ENCODE data around the gene CCDC138. TPM values are rescaled to one million over a fixed set of nuclear protein-coding genes. Genes with fewer than 3 reads are reported as not detected.
A peak's percentile ranks its signal among the peaks of the same experiment; 100 is the strongest.

CCDC138 gene
- total RNA-seq, 1 donor from 2014 or later: 27.9 TPM

- no peak for DNase-seq (ENCODE audit: extremely low spot score, unreplicated experiment)
- H3K9me3 Mint-ChIP-seq: no peaks in the 10 kb centered on the region
- H3K27ac Mint-ChIP-seq: peak overlapping the region; percentile 16
- no peaks in the 10 kb centered on the region for H3K27me3 Mint-ChIP-seq
- H3K4me3 Mint-ChIP-seq: no peak overlapping the region
- peaks cover 4% of the 10 kb centered on the region for H3K36me3 Mint-ChIP-seq
- no peak for TF ChIP-seq CTCF (conservative IDR thresholded peaks at IDR 0.05)
- peaks cover 29% of the 10 kb centered on the region for H3K4me1 Mint-ChIP-seq (ENCODE audit: unreplicated experiment)
These were observed 138.1 kb downstream of the CCDC138 start for GRCh38 chr2:108924580-108925251.

DNA sequence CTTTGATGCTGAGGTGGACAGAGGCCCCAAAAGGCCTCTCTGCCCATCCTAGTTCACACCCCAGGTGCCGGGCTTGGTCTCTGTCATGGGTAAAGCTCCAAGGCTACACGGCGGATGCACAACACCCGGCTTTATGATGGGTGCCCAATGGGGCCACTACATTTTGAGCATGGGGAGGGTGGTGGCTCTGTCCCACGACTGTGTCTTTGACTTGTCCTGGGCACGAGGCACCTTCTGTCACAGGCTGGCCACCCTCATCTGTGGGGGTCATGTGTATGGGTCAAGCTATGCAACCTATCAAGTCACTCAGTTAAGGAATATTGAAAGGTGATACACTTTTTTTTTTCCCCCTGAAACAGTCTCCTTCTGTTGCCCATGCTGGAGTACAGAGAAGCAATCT is 138.7 kb downstream of the CCDC138 start:
- no peak overlapping the region for H3K4me3 Mint-ChIP-seq
- H3K9me3 Mint-ChIP-seq: no peaks in the 10 kb centered on the region
- peaks cover 31% of the 10 kb centered on the region for H3K4me1 Mint-ChIP-seq (ENCODE audit: unreplicated experiment)
- no peak overlapping the region for H3K27ac Mint-ChIP-seq
- no peaks in the 10 kb centered on the region for H3K27me3 Mint-ChIP-seq
- DNase-seq (ENCODE audit: extremely low spot score, unreplicated experiment): no peak
- TF ChIP-seq CTCF (conservative IDR thresholded peaks at IDR 0.05): no peak
- H3K36me3 Mint-ChIP-seq: peaks cover 4% of the 10 kb centered on the region

GRCh38 chr2:108925735-108926134 is 139.2 kb downstream of the CCDC138 start:
- peaks cover 4% of the 10 kb centered on the region for H3K36me3 Mint-ChIP-seq
- no peak overlapping the region for H3K27ac Mint-ChIP-seq
- H3K4me3 Mint-ChIP-seq: no peak overlapping the region
- H3K27me3 Mint-ChIP-seq: no peaks in the 10 kb centered on the region
- H3K9me3 Mint-ChIP-seq: no peaks in the 10 kb centered on the region
- H3K4me1 Mint-ChIP-seq (ENCODE audit: unreplicated experiment): peaks cover 36% of the 10 kb centered on the region
- DNase-seq (ENCODE audit: extremely low spot score, unreplicated experiment): no peak
- TF ChIP-seq CTCF (conservative IDR thresholded peaks at IDR 0.05): no peak

Other genes starting within 250 kb of the CCDC138 start
- gene RANBP2, start 67.3 kb upstream of the CCDC138 start, total RNA-seq (ENCODE audit: low replicate concordance): 68.4 and 80.3 TPM in 2 replicates
- 4.8 and 5.1 TPM in 2 replicates for gene EDAR, start 202.4 kb downstream of the CCDC138 start, total RNA-seq (ENCODE audit: low replicate concordance)